Measurements from ENCODE around the gene KLF16.
A peak's percentile ranks its signal among the peaks of the same experiment; 100 is the strongest.

KLF16 gene

DNA sequence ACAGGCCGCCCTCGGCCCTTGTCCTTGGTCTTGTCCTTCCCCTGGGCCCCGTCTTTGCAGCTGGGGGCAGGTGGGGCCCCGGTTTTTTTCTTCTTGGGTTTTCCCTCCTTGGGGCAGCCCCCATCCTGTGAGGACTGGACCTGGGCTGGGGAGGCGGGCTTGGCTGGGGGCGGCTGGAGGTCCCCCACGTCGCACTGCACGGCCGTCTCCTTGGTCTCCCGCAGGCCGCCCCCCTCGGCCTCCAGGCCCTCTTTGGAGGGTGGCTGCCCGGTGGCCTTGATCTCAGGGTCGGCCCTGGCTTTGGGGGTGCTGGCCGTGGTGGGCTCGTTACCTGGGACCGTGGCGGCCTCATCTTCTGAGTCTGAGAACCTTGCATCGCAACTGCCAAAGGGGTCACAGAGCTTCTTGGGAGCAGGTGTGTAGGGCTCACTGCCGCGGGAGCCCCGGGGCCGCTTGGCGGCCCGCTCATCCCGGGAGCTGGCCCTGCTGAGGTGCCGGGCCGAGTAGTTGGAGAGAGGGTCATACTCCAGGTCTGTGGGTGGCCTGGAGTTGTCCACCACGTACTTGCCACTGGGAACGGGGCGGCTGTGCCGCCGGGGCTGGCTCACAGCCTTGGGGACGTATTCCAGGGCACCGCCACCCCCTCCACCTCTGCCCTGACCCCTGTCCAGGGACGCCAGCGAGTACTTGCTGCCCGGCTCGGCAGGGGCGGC, 35.7 kb downstream of the KLF16 start:
- TF ChIP-seq, protein P1, sequence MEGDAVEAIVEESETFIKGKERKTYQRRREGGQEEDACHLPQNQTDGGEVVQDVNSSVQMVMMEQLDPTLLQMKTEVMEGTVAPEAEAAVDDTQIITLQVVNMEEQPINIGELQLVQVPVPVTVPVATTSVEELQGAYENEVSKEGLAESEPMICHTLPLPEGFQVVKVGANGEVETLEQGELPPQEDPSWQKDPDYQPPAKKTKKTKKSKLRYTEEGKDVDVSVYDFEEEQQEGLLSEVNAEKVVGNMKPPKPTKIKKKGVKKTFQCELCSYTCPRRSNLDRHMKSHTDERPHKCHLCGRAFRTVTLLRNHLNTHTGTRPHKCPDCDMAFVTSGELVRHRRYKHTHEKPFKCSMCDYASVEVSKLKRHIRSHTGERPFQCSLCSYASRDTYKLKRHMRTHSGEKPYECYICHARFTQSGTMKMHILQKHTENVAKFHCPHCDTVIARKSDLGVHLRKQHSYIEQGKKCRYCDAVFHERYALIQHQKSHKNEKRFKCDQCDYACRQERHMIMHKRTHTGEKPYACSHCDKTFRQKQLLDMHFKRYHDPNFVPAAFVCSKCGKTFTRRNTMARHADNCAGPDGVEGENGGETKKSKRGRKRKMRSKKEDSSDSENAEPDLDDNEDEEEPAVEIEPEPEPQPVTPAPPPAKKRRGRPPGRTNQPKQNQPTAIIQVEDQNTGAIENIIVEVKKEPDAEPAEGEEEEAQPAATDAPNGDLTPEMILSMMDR (IDR thresholded peaks at IDR 0.05; ENCODE audit: low read length, missing control alignments) = no peak

DNA sequence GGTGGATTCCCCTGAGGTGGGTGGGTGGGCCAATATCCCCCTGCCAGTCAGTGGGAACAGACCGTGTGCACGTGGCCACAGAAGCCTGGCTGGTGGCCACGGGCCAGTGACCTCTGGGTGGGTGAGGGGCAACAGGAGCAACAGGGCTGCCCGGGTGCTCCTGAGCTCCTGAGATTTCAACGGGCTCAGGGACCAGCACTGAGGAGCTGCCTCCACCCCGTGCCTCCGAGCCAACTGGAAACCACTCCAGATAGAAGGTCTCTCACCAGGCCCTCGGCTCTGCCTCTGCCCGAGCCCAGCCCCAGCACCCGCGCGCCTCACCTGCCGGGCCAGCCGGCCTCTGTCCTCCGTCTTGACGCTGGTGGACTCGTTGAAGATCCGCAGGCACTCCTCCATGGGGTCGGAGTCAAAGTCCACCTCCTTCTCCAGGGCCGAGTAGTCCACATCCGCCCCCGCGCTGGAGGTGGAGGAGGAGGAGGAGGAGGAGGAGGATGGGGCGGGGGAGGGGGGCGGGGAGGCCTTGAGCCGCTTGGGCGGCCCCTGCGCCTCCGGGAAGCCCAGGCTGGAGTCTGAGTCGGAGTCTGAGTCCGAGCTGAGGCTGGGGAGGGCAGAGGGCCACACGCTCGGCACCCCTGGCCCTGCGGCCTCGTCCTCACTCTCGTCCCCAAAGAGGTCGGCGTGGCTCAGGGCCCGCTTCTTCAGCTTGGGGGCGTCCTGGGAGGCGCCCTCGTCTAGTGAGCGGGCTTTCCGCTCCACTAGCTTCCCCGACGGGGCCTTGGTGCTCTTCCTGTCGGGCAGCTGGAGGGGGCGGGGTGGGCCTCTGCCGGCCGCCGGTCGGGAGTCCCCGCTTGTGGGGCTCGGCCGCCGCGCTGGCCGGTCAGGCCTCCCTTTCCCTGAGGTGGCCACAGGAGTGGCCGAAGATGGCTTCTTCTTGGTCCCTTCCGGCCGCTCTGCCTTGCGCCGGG, 36.5 kb downstream of the KLF16 start:
- peak overlapping the region; percentile 7 for H3K4me3 ChIP-seq (replicated peaks; ENCODE audit: low read depth, low read length)
- DNase-seq (ENCODE audit: low read depth) = peak; percentile 13
- TF ChIP-seq, protein P1 (IDR thresholded peaks at IDR 0.05; ENCODE audit: low read length, missing control alignments) = no peak

More for the DNA sequence above, 35.7 kb downstream of the KLF16 start:
- H3K4me3 ChIP-seq (replicated peaks; ENCODE audit: low read depth, low read length) = no peak overlapping the region
- DNase-seq (ENCODE audit: low read depth) = no peak

DNA sequence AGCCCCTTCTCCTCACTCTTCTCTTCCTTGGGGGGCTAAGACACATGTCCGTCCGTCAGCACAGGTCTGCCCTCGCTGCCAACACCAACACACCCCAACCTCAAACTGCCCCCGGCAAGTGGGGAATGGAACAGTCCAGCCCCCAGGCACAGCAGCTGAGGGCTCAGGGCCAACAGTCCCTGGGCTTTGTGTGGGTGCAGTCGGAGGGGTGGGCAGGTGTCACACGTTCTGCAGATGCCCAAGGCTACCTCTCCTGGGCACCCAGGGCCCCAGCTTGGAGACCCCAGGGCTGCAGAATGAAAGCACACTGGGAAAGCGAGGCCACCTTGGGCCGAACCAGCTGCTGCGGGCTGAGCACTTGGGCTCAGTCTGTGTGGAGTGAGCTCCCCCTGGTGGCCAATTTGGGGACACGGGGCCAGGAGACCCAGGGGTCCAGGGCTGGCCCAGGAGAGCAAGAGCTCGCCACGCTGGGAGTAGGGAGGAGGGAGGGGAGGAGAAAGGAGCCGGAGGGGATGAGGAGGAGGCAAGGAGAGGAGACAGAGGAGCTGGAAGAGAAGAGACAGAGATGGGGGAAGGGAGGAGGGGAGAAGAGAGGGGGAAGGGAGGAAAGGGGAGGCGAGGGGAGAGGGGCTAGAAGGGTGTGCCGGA, 37.3 kb downstream of the KLF16 start:
- H3K4me3 ChIP-seq (replicated peaks; ENCODE audit: low read depth, low read length) = no peak overlapping the region
- TF ChIP-seq, protein P1 (IDR thresholded peaks at IDR 0.05; ENCODE audit: low read length, missing control alignments) = peak; percentile 73
- peak; percentile 71 for DNase-seq (ENCODE audit: low read depth)

DNA sequence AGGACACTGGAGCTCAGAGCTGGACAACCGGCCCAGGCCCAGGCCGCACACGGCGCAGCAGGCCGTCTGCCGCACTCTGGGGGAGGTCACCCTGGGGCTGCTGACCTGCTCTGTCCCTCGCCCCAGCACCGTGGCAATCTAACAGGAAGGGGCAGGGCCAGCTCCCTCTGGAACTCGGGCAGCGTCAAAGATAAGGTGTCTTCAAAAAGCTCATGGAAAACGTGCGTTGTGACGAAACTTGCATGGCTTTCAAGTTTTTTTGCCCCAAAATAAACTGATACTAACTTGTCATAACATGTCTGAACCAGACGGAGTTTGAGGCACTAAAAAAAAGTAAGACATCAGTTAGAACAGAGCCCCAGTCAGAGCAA, 39.1 kb downstream of the KLF16 start:
- no peak overlapping the region for H3K4me3 ChIP-seq (replicated peaks; ENCODE audit: low read depth, low read length)
- DNase-seq (ENCODE audit: low read depth) = no peak
- TF ChIP-seq, protein P1 (IDR thresholded peaks at IDR 0.05; ENCODE audit: low read length, missing control alignments) = no peak

DNA sequence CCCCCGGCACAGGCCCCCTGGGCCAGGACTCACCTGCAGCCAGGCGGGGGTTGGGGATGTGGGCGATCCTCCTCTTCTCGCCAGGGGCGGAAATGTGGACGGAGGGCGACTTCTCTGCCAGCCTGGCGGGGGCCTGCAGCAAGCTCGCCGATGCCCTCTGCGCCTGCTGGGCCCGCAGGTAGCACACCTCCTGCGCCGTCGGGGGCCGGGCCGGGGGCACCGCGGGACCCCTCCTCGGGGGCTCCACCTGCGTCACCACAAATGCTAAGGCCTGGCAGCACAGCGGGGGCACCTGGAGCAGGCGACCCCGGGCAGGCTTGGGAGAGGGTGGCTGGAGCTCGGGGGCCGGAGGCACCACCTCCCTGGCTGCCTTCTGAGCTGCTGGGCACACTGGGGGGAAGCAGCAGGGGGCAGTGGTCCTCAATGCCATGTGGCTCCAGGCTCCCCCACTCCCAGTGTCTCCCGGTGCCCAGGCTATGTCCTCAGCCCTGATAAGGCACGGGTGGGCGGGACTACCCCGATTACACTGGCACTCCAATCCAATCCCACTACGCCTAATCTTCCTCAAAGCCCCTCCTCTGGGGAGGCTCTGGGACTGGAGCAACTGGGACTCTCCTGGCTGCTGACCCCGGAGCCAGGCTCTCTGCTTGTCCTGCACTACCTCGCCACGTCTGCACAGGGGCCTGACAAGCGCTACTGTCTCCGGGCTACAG, 39.7 kb downstream of the KLF16 start:
- DNase-seq (ENCODE audit: low read depth) = no peak
- H3K4me3 ChIP-seq (replicated peaks; ENCODE audit: low read depth, low read length) = no peak overlapping the region
- TF ChIP-seq, protein P1 (IDR thresholded peaks at IDR 0.05; ENCODE audit: low read length, missing control alignments) = no peak

DNA sequence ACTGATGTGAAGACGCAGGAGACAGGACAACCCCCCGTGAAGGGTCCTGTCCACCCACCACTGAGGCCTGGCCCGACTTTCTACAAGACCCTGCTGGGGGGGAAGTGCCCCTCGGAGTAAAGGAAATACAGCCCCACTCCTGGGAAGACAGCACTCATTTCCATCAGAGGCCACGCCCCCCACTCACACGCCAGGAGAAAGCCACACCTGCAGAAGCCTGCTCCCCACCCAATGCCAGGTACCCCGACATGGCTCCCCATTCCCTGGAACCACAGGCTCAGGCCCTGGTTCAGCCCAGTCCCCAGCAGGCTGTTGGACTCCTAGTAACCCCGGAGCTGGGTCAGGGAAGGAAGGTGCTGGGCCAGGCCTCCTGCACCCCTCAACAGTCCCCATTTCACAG, 40.4 kb downstream of the KLF16 start:
- no peak overlapping the region for H3K4me3 ChIP-seq (replicated peaks; ENCODE audit: low read depth, low read length)
- TF ChIP-seq, protein P1 (IDR thresholded peaks at IDR 0.05; ENCODE audit: low read length, missing control alignments) = no peak
- no peak for DNase-seq (ENCODE audit: low read depth)

Measured in fibroblast of pulmonary artery (primary cell).